Heart left ventricle (tissue), 13 donors: ENCODE data around the gene ZNF714.

ENCODE experiments used
- POLR2A ChIP-seq, 2 donors: fragments of 450-650 bp; IDR thresholded peaks; one replicate each; pipeline ENCODE4 v1.6.1; 2017; ENCODE audit warnings: antibody characterized with exemption in 2 of 2, mild to moderate bottlenecking in 2 of 2, moderate library complexity in 2 of 2
- TF ChIP-seq, protein P1 (sequence below), 12 donors: fragments of 200-600 bp; sonication (generic) in 4 of 12; IDR thresholded peaks; one replicate each; pipeline versions ENCODE4 v1.5.0 to v1.8.0; 2018 to 2022; ENCODE audit warnings: antibody characterized with exemption in 12 of 12, mild to moderate bottlenecking in 5 of 12
- donor health status: ischemic (EF 13 %, LVEDD 7.1; RV severe dilation, severe dysfunction).
- donor health status: DM: no; HTN: yes; CAD: no.
- donor health status: DM: no; HTN: no; CAD: no.
- donor health status: ischemic (EF 25% LVEDD 6.9; RV normal size, moderate dysfunction).
- donor health status: ischemic (EF 25% LVEDD 5.7; RV mildly dilated, moderate dysfunction).
- donor health status: ischemic (EF 35%, LVEDD 5.7; RV mildly dilated, moderate dysfunction).
- donor health status: nonischemic (EF 11% LVEDD 7.7; RV severe dilation, severe dysfunction).
- donor health status: DM: yes; HTN: yes; CAD: no.
- donor health status: PGD.
- donor health status: ischemic (EF 29% LVEDD 5.4; RV normal size, mild dysfunction).
- donor health status: nonischemic (EF 23%, LVEDD 6.1; RV moderate dilation, normal function).

DNA sequence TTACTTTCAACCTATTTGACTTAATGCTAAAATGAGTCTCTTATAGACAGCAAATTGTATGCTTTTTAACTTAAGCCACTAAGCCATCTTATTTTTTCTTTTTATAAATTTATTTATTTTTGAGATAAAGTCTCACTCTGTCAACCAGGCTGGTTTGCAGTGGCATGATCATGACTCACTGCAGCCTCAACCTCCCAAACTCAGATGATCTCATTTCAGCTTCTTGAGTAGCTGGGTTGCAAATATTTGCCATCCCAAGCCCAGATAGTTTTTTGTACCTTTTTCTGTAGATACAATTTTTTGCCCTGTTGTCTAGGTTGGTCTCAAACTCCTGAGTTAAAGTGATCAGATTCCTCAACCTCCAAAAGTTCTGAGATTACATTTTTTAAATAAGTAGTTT lies 27.1 kb downstream of the ZNF714 start:
- TF ChIP-seq, protein P1, sequence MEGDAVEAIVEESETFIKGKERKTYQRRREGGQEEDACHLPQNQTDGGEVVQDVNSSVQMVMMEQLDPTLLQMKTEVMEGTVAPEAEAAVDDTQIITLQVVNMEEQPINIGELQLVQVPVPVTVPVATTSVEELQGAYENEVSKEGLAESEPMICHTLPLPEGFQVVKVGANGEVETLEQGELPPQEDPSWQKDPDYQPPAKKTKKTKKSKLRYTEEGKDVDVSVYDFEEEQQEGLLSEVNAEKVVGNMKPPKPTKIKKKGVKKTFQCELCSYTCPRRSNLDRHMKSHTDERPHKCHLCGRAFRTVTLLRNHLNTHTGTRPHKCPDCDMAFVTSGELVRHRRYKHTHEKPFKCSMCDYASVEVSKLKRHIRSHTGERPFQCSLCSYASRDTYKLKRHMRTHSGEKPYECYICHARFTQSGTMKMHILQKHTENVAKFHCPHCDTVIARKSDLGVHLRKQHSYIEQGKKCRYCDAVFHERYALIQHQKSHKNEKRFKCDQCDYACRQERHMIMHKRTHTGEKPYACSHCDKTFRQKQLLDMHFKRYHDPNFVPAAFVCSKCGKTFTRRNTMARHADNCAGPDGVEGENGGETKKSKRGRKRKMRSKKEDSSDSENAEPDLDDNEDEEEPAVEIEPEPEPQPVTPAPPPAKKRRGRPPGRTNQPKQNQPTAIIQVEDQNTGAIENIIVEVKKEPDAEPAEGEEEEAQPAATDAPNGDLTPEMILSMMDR (IDR thresholded peaks at IDR 0.05), result no peak
- no peak for TF ChIP-seq POLR2A (IDR thresholded peaks at IDR 0.05)
